LoVo (cell line): ENCODE results near the gene SOX5.

ENCODE experiments used
- DNase-seq: peaks from one replicate; pipeline ENCODE4 v3.0.0-alpha.2; 2016; ENCODE audit warnings: low spot score

SOX5 gene

DNA sequence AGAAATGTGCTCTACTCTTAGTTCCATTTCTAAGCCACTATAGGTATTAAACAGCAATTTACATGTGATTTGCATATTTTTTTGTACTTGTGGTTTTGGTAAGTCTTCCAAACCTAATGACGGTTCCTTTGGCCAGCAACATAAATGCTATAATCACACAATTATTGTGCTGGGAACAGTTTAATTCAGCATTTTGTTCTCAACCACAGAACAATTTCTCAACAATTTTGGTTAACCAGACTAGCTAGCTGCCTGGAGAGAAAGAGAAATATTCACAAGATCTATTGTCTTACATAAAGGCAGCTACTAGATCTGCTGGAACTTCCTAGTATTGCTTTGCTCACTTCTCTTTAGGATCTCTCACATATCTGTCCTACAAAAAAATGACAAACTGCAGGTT is 265.3 kb downstream of the SOX5 start:
- DNase-seq = no peak

DNA sequence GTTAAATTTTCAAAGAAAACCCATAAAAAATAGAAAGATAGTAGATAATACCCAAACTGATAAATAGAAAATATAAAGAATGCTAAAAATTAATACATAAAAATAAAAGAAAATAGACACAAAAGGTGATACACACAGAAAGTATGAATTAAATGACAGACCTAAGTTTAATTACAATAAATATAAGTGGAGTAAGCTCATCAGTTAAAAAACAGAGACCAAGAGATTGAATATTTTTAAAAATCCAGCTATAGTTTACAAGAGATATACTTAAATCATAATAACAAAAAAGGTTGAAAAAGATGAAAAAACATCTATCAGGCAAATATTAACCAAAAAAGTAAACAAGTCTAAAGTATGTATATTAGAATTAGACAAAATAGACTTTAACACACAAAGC is 268.2 kb downstream of the SOX5 start:
- no peak for DNase-seq

DNA sequence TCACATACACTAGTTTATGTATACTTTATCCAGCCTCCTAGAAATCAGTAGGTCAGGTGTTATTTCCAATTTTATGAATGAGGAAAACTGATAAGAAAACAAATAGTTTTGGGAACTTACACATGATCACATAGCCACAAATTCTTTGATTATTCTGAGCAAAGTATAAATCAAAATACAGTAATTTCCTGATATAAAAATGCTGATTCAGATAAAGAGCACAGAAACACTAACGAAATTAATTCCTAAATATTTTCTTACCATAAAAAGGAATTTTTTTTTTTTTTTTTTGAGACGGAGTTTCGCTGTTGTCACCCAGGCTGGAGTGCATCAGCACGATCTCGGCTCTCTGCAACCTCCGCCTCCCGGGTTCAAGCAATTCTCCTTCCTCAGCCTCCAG is 275.4 kb downstream of the SOX5 start:
- no peak for DNase-seq

DNA sequence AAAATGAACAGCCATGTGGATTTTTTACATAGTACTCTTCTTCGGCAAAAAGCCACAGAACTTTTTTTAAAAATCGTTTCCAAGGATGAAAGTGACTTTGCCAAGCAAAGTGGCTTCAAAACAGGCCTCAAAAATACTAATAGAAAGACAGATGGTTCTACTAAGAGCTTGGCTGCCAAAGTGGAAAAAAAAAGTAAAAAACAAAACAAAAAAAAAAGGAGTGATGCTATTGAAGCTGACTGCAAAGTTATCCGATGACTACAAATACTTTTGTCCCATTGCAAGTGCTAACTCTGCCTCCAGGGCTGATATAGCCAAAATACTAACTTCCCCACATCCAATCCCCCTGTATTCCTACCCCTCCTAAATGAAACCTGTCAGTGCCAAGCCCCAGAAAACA is 277.6 kb downstream of the SOX5 start:
- DNase-seq = no peak

DNA sequence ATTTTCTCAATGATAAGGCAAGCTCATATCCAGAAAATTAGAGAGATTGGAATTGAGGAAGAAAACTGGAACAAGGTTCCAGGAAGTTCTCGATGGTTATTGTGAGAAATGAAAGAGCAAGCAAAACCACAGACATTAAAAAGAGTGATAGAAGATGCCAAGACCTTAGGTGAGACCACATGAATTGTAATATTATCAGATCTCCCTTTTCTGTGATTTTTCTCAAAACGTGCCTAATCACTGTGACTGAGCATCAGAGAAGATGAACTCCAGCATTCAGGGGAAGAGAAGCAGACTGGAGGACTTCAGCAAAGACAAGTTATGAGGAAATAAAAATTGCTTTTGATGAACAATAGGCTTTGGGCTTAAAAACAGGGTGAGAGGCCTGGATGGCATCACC is 278.8 kb downstream of the SOX5 start:
- DNase-seq = no peak

DNA sequence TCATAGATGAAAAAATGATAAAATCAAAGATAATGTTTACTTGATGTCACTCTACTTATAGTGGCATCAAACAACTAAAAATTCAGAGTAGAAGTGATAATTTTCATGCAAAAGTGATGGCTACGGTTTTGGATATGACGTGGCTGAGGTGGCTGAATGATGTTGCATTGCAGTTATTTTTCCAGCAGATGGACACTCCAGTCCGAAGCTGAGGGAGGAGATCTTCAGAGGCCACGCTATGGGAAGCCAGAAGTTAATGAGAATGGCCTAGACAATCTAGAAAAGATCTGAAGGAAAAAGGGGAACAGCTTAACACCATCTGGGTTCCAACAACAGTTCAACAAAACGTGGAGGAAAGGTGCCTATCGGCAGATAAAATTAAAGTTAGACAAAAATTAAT is 279.8 kb downstream of the SOX5 start:
- DNase-seq = no peak

DNA sequence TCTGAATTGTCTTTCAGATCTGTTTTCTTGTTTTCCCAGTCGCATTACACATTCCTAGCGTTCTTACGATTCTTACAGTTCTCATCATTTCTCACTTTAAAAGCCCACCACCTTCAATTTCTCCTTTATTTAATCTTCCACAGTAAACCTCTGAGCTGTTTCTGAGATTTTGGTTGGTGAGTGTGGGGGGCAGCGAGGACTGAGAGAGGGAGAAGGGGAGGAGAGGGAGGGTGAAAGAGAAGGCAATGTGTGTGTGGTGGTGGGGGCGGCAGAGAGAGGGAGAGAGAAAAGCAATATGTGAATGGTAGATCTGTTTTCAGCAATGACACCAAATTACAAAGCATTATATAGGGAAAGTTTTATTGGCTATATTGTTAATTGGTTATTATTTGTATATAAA is 282.6 kb downstream of the SOX5 start:
- DNase-seq = no peak

DNA sequence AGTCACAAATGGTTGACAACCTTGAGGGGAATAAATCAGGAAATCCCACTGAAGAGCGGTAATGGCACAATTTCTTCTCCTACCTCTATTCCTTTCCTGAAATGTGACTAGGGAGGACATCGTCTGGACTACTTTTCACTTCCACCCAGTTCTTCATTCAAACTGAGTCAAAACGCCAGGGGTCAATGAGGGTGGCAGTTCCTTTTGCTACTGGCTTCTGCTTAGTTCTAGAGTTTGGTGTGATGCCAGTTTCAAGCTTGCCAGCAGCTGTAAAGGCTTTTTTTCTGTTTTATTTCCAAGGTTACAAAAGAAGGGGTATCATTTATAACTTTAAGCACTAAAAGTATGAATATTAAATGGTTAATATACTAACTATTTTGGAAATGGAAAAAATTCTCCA is 286.5 kb downstream of the SOX5 start:
- DNase-seq = no peak

DNA sequence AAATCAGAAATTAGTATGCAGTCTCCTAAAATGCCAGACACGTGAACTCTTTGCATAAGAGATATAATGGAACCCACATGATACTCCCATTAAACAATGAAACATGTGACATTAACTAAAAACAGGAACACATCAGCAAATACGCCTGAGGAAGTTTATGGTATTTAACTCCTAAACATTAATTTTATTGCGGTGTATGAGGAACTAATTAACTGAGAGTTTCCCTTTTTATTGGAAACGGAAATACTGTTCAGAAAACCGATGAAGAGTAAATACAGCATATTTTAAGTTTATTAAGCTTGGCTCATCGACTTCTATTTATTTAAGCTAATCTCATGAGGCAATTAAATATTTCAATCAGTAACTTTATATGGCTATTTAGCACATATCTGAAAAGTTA is 290.3 kb downstream of the SOX5 start:
- DNase-seq = no peak

DNA sequence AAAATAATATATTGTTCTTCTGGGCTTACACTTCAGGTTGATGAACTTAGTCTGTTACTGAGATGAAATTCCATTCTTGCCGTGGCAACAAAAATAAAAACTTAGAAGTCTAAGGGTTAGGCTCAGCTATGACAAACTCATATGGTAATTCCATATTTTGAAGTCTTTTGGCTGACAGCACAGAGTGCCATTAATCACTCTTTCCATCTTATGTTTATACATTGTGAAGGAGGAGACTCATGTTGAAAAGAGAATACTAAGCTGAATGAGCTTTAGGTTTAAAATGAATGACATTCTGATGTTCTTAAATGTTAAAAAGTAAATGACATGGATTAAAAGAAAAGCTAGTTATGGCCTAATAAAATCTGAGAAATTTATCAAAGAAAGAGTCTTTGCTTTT is 291.9 kb downstream of the SOX5 start:
- no peak for DNase-seq

DNA sequence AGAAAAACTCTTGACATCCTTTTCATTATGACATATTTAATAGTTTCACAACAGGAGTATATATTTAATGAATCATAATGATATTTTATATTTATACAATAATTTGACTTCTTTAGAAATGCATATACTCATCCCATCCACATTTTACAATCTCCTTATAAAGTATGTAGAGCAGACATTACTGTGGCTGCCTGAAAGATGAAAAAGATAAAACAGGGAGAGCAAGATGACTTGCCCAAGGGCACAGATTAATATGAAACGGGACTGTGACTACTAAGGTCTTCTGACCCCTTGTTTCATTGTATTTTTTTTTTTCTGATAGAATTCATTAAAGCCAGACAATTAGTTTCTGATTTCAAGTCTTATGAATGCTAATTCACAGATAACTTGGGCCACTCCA is 293.6 kb downstream of the SOX5 start:
- no peak for DNase-seq

DNA sequence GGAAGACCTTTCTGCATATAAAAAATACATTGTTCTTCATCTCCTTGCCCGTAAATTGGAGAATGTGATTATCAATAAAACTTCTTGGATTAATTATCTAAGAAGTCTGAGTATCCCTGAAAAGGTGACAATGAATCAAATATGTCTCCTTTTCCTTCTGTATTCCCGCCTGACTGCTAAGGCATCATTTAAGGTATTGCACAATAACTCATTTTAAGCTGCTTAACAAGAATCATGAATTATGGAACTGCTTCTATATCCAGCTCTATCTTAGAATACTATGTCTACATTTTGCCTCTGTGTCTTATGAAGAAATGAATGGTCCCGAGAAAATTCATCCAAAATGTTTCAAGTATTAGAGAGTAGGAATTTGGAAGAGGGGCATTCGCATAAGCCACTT is 294.4 kb downstream of the SOX5 start:
- DNase-seq = no peak

DNA sequence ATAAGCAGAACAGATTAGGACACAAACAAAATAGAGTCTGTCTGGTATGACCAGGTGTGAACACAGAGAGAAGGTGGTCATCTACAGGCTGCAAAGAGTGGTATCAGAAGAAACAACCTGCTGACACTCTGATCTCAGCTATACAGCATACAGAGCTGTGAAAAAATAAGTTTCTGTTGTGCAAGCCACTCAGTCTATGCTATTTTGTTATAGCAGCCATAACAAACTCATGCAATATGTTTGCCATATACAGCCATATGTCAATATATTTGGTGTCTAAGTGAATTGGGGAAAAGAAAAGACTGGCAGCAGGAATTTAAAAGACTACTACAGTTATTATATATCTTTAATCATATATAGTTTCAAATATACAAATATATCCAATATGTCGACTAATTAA is 300.9 kb downstream of the SOX5 start:
- DNase-seq = no peak

DNA sequence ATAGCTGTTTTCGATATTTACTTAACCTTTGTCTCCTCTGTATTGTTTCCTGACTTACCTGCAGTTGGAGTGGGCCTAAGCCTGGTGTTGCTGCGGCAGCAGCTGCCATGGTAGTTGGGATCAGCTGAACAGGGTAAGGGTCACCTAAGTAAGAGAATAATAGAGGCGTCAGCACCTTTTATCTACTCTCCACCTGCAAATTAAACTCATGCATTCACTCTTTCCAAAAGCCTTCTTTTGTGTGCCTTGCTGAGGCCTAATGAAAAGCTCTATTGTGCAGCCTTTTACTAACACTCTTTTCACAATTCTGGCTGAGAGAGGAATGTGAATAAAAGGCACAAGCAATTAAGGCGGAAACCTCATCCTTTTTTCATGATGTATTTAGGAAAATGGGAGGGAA is 308.7 kb downstream of the SOX5 start:
- no peak for DNase-seq

DNA sequence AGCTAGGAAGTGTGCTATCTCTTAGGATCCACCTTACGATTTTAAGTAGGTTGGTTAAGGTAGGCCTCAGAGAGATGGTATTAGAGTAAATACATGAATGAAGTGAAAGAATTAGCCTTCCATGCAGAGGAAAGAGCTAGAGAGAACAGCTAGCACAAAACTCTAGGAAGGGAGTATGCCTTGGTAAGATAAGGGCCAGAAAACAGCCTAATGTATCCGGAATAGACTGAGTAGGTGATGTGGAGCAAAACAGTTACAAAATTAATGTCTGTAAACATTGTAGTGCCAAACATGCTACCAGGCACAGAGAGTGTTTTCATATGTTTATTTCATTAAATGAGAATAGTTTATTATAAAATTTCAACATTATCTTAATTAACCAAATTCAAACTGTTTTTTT is 315.1 kb downstream of the SOX5 start:
- DNase-seq = no peak

DNA sequence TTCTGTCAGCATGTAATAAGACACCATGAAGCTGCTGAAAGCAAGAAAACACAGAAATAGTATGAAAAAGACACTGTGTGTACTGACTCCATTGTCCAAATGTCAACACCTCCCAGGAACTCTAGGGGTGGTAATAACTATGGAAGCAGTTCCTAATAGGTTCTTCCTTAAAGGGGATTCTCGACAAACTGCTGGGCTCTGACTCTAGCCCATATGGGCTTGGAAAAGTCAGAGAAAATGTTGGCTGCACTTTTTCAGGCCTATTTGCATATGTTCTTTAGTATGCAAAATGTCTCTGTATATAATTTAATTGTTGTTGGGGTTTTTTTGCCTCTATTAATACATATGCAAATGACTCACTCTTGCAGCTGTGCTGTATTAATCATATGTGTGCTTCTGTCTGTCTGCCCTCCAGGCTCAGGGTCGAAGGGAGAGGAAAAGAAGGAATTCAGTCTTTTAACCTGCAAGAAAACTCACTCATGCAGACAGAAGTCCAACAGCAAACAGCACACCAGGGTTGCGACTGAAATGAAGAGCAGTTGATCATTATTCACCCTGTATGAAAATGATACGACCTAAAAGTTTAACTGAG is 317.6 kb downstream of the SOX5 start:
- DNase-seq = no peak

DNA sequence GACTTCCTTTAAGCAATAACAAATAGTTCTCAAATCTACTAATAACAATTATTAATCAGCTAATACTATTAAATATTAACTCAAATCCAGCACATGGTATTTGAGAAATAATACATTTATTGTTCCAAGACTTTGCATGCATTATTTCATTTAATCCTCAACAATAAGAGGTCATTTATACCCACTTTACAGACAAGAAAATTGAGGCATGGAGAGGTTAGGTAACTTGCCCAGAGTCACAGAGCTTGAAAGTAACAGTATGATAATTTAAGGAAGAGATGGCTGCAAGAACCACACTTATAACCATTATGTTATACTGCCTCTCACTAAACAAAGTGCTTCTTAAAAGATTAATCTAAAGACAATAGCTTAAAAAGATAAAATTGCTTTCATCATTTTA is 318.9 kb downstream of the SOX5 start:
- DNase-seq = no peak

DNA sequence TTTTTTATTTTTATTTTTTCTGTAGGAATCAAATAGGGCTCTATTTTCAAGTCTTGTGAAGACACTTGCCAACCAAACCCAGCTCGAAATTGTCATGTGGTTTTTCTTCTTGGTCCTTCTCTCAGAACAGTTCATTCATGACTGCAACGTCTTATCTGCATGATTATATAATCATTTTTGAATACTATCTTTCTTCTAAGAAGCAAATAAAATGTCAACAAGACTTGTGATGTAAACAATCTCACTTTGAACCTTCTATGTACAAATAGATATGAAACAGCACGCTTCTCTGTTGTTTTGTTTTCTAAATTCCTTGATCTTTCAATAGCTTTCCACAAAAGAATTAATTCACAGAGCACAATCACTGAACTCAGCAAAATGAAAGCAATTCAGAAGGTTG is 320.7 kb downstream of the SOX5 start:
- DNase-seq = no peak

DNA sequence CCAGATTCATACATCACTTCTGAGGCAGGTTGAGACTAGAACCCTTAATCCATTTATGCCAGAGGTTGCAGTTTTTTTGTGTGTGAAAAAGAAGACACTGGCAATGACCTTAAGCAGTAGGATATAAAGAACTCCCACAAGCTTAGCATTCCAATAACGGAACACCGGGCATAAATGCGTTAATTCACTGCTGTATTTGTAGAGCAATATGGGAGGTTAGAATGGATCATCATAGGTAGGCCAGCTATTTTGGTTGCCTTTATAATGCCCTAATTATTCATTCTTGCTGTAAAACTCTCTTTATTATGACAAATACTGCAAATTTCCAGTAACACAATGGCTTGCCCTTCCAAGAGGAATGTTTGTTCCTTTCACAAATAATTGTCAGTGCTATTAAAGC is 322.7 kb downstream of the SOX5 start:
- DNase-seq = no peak

DNA sequence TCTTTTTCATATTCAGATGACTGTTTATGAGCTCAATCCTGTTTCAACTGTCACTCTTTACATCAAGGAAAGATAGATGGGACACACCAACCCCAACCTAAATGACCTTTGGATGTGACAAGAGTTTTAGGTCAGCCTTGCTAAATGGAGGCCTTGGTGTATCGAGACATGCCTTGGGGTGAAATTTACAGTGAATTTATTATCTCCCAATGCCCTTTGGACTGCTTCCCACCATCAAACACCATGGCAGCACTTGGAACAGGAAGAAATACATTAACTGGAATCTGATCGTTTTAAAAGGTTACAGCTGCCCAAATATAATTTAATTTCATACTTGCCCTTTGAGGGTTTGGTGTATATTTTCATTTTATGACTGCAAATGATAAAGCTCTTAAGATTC is 327.6 kb downstream of the SOX5 start:
- DNase-seq = no peak

DNA sequence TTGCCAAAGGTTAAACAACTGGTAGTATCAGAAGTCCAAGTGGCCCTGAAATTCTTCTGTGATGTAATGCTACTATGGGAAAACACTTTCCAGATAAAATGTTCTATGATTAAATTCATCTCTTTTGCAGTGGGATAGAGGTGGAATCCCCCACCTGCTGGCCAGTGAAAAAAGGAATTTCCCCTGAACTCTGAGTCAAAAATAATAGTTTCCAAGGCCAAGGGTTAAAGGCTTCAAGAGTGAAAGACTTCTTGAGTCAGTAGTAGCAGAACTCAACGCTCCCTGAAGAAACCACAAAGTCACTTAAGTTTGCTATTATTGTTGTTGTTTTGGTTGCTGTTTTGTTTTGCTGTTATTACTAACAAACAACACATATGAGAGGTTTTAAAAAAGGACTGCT is 330.8 kb downstream of the SOX5 start:
- DNase-seq = no peak

DNA sequence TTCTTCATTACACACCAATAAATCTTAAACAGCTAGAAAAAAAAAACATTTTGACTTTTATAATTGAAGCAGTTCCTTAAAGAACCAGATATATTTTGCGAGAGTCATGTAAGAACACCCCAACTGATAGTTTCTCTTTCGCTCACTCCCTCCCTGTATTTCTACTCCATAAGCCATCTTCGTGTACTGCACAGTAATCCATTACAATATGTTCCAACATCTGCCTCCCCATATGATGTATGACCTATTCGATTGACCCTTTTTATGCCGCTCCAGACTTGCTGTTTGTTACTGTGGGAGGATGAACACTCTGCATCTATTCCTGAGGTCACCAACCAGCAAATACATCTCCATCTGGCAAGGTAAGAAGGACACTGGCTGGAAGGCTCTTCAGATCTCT is 331.7 kb downstream of the SOX5 start:
- no peak for DNase-seq

DNA sequence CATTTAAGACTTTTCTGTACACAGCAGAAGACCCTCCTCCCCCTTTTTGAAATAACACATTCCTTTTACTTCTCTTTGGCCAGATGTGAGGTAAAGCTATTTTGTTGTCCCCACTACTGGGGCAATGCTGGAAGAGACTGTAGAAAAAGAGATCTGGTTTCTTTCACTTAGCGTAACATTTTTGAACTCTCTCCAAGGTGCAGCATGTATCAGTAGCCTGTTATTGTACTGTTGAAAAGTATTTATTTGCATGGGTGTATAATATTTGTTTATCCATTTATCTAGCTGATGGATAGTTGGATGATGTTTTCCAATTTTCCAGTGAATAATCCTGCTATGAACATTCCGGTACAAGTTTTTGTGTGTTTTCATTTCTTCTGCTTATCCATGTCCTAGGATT is 335.2 kb downstream of the SOX5 start:
- no peak for DNase-seq

DNA sequence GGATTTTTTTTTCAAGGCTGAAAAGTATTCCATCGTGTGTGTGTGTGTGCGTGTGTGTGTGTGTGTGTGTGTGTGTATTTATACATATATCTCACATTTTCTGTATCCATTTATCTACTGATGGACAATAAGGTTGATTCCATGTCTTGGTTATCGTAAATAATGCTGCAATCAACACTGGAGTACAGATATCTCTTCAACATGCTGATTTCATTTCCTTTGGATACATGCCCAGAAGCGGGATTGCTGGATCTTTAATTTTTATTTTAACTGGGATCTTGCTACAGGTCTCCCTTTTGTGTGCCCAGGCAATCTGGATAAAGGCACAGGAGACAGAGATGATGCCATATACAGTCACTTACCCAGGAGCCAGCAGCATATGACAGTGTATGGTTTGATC is 338.1 kb downstream of the SOX5 start:
- no peak for DNase-seq

DNA sequence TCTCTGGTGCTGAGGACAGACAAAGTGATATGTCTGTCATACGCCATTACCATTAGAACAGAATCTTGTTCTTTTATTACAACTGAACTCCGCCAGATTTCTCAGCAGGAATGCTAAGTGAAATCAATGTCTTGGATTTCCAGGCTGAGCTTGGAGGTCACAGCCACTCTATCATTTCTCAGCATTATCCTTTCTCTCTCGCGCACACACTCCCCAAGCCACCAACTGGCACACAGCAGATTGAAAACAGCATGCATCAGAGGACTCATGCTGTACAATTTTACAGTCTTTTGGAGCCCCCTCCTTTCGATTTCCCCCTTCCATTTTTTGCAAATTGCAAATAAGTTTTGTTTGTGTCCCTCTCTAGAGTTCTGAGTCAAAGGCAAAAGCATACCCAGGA is 348.6 kb downstream of the SOX5 start:
- DNase-seq = no peak
